CD4-positive, alpha-beta T cell (primary cell): Measurements from ENCODE around the gene TMIE. TPM values are rescaled to one million over a fixed set of nuclear protein-coding genes. Genes with fewer than 3 reads are reported as not detected.

Experiments
- ATAC-seq: fragments of 200-7000 bp; cut with Tn5 transposase; one replicate; pipeline ENCODE4 v1.10.0; 2022; ENCODE audit warnings: mild to moderate bottlenecking; ENCODE audit not compliant: poor library complexity
- CTCF ChIA-PET: fragments of 350-600 bp; sonication (Branson Sonifier 250); formaldehyde crosslinking; loops from one replicate; lab custom pipeline; 2021; ENCODE audit warnings: antibody characterized with exemption, inconsistent platforms; lab: Charles Lee
- POLR2A ChIA-PET: fragments of 350-600 bp; sonication (Branson Sonifier 250); formaldehyde crosslinking; loops from one replicate; lab custom pipeline; 2021; ENCODE audit warnings: antibody characterized with exemption, inconsistent platforms; lab: Charles Lee
- DNase-seq, 14 experiments: peaks; one replicate each; pipeline ENCODE4 v3.0.0-alpha.2; 2013 to 2020; ENCODE audit warnings: mixed read lengths in 2 of 14
- H3K27ac ChIP-seq, 2 donors: one replicate each; pipeline versions ENCODE4 v1.5.1 to v1.7.0; 2013; ENCODE audit warnings: low read length in 2 of 2, low read depth in 1 of 2, mild to moderate bottlenecking in 1 of 2
- H3K27me3 ChIP-seq, 2 experiments: 1 replicate in 1 of 2; 2 replicates in 1 of 2; pipeline versions ENCODE4 v1.6.1 to v1.7.0; 2013; ENCODE audit warnings: low read length in 2 of 2, control low read depth in 1 of 2, mild to moderate bottlenecking in 1 of 2, moderate library complexity in 1 of 2; ENCODE audit not compliant: insufficient read depth in 2 of 2, control insufficient read depth in 1 of 2
- H3K36me3 ChIP-seq: one replicate; pipeline ENCODE4 v1.6.1; 2013; ENCODE audit warnings: low read length, control low read depth; ENCODE audit not compliant: insufficient read depth
- H3K4me1 ChIP-seq: one replicate; pipeline ENCODE4 v1.6.1; 2013; ENCODE audit warnings: low read length, control low read depth; ENCODE audit not compliant: insufficient read depth
- H3K4me3 ChIP-seq: one replicate; pipeline ENCODE4 v1.5.1; 2013; ENCODE audit warnings: mild to moderate bottlenecking, low read length, moderate library complexity
- H3K9me3 ChIP-seq, 2 experiments: 1 replicate in 1 of 2; 2 replicates in 1 of 2; pipeline versions ENCODE4 v1.6.1 to v1.7.0; 2013; ENCODE audit warnings: low read length in 2 of 2, mild to moderate bottlenecking in 2 of 2, control low read depth in 1 of 2, moderate library complexity in 1 of 2; ENCODE audit not compliant: control insufficient read depth in 1 of 2, insufficient read depth in 1 of 2
- H3K27ac Mint-ChIP-seq: one replicate; pipeline ENCODE4 v1.8.0; 2020; ENCODE audit warnings: mixed read lengths
- H3K27me3 Mint-ChIP-seq: one replicate; pipeline ENCODE4 v1.8.0; 2021; ENCODE audit warnings: mixed read lengths
- H3K36me3 Mint-ChIP-seq: one replicate; pipeline ENCODE4 v1.8.0; 2021; ENCODE audit warnings: low read depth, mixed read lengths
- H3K4me1 Mint-ChIP-seq: one replicate; pipeline ENCODE4 v1.8.0; 2021; ENCODE audit warnings: low read depth, mixed read lengths
- H3K4me3 Mint-ChIP-seq: one replicate; pipeline ENCODE4 v1.8.0; 2020; ENCODE audit warnings: mild to moderate bottlenecking, mixed read lengths
- H3K9me3 Mint-ChIP-seq: one replicate; pipeline ENCODE4 v1.8.0; 2020; ENCODE audit warnings: mixed read lengths
- intact Hi-C, 2 experiments: fragments of 100-400 bp; cut with DNase I in 1 of 2; cut with micrococcal nuclease in 1 of 2; formaldehyde crosslinking; loops; one replicate each; pipeline versions ENCODE4 v1.15.1 to v1.9.0; 2023 to 2025; cut with DNase I, micrococcal nuclease
- total RNA-seq, 174 experiments: library from RNA in 2 of 174; stranded (reverse) in 2 of 174; gene quantifications; one replicate each; pipeline ENCODE4 v1.2.3 and lab custom pipeline; 2021 to 2026
- TF ChIP-seq, protein P1 (sequence below): fragments of 200-600 bp; IDR thresholded peaks from one replicate; pipeline ENCODE4 v1.8.0; 2022; ENCODE audit warnings: antibody characterized with exemption, mild to moderate bottlenecking

TMIE gene
- total RNA-seq, 2 experiments from 2014 or later, result 0.92 to 1.2 TPM

DNA sequence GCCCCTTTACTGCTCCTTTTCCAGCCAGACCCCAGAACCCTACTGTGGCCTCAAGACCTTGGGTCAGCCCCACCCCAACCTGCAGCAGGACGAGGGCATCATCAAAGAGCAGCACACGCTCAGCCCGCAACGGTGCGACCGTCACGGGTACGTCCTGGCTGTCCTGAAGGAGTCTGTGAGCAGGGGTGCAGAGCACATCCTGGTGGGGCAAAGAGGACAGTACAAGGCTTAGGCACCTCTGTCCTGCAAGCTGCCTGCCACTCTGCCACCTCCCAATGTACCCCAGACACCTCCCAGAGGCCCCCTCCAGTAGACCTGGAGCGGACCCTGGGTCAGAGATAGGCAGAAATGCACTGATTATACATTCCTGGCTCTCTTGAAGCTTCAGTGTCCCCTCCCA, 15.7 kb upstream of the TMIE start:
- Mint-ChIP-seq H3K27me3 (no peaks in the 10 kb centered on the region), H3K27ac (no peak overlapping the region), H3K9me3 (no peaks in the 10 kb centered on the region), H3K36me3 (peaks cover 49% of the 10 kb centered on the region), H3K4me3 (no peak overlapping the region), H3K4me1 (peaks cover 8% of the 10 kb centered on the region)
- ATAC-seq (no peak), DNase-seq (no peak)
- TF ChIP-seq, protein P1, sequence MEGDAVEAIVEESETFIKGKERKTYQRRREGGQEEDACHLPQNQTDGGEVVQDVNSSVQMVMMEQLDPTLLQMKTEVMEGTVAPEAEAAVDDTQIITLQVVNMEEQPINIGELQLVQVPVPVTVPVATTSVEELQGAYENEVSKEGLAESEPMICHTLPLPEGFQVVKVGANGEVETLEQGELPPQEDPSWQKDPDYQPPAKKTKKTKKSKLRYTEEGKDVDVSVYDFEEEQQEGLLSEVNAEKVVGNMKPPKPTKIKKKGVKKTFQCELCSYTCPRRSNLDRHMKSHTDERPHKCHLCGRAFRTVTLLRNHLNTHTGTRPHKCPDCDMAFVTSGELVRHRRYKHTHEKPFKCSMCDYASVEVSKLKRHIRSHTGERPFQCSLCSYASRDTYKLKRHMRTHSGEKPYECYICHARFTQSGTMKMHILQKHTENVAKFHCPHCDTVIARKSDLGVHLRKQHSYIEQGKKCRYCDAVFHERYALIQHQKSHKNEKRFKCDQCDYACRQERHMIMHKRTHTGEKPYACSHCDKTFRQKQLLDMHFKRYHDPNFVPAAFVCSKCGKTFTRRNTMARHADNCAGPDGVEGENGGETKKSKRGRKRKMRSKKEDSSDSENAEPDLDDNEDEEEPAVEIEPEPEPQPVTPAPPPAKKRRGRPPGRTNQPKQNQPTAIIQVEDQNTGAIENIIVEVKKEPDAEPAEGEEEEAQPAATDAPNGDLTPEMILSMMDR, result no peak
- intact Hi-C loops, result no loop called here
- Histone ChIP-seq H3K4me3 (no peak overlapping the region), H3K27ac (no peak overlapping the region), H3K9me3 (no peaks in the 10 kb centered on the region), H3K27me3 (no peaks in the 10 kb centered on the region), H3K36me3 (peaks cover 49% of the 10 kb centered on the region), H3K4me1 (peaks cover 9% of the 10 kb centered on the region)
- POLR2A ChIA-PET, result no interaction called here
- CTCF ChIA-PET, result no interaction called here

DNA sequence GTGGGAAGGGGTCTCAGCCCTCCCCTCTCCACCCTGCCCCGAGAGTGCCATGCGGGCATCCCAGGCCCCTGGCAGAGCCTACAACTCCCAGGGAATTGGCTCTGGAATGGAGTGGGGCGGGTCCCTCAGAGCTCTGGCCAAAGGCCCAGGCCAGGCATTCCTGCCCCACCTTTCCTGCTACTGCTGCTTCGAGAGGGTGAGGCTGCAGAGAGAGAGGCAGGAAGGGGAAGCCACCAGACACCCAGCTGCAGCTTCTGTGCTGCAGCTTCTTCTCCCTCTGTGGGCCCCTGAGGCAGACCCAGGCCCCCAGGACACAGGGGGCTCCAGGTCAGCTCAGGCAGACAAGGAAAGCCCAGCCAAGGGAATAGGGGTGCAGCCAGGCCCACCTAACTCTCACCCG, 10.4 kb upstream of the TMIE start:
- peak in 1 of 14 experiments; percentile 36 for DNase-seq
- Histone ChIP-seq H3K4me3 (no peak overlapping the region), H3K36me3 (peaks cover 24% of the 10 kb centered on the region), H3K9me3 (no peaks in the 10 kb centered on the region), H3K4me1 (peaks cover 61% of the 10 kb centered on the region), H3K27ac (no peak overlapping the region), H3K27me3 (no peaks in the 10 kb centered on the region)
- Mint-ChIP-seq H3K9me3 (no peaks in the 10 kb centered on the region), H3K4me3 (peak overlapping the region; percentile 75), H3K27me3 (no peaks in the 10 kb centered on the region), H3K4me1 (peaks cover 54% of the 10 kb centered on the region), H3K27ac (peak overlapping the region; percentile 90), H3K36me3 (peaks cover 11% of the 10 kb centered on the region)
- TF ChIP-seq, protein P1, result no peak
- ATAC-seq, result no peak
- CTCF ChIA-PET, result no interaction called here
- intact Hi-C loops, result loop anchor here in 1 of 2 experiments (10.0 kb wide), 1 partner anchor 474 kb away; the partner anchor contains the start of gene SETD2
- POLR2A ChIA-PET, result interaction anchor here (0.8 kb wide), 1 partner anchor 702 kb away, joined by 3 read pairs; no protein-coding TSS in a partner anchor

DNA sequence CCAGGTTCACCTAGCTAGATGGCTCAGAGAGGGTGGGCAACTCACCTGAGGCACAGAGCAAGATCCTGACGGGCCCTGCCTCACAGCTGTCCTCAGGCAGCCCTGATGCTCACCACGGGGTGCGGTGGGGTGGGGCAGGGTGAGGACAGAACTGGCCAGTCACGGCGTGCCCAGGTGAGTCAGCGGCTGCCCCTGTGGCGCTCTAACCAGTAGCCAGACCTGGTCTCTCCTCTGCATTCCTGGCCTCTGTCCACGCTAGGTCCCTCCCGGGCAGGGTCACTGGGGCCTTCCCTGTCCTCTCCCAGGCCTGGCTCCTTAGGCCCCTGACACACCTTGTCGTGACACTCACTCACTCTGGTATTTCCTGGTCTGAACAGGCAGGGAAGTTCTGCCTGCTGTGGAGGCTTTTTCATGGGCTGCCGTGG, 8.6 kb upstream of the TMIE start:
- Histone ChIP-seq H3K9me3 (no peaks in the 10 kb centered on the region), H3K27me3 (no peaks in the 10 kb centered on the region), H3K36me3 (peaks cover 10% of the 10 kb centered on the region), H3K27ac (no peak overlapping the region), H3K4me3 (peak overlapping the region; percentile 71), H3K4me1 (peaks cover 73% of the 10 kb centered on the region)
- Mint-ChIP-seq H3K9me3 (no peaks in the 10 kb centered on the region), H3K4me3 (peak overlapping the region; percentile 95), H3K27me3 (no peaks in the 10 kb centered on the region), H3K4me1 (peaks cover 72% of the 10 kb centered on the region), H3K36me3 (no peaks in the 10 kb centered on the region), H3K27ac (peak overlapping the region; percentile 90)
- ChIA-PET CTCF (interaction anchor here (1.0 to 1.4 kb wide), 3 partner anchors 26 to 217 kb away, joined by 3 to 4 read pairs (median 3); partner anchors contain the start of gene PRSS50), POLR2A (interaction anchor here (0.6 to 1.4 kb wide), 4 partner anchors 62 to 471 kb away, joined by 3 to 5 read pairs (median 3); partner anchors contain the start of gene SETD2)
- TF ChIP-seq, protein P1, result no peak
- no peak for ATAC-seq
- no peak for DNase-seq
- intact Hi-C loops, result loop anchor here in 1 of 2 experiments (10.0 kb wide), 1 partner anchor 472 kb away; the partner anchor contains the start of gene SETD2
